Right lobe of liver (tissue), 6 donors: ENCODE results near the gene MAP4K4. TPM values are rescaled to one million over a fixed set of nuclear protein-coding genes. Genes with fewer than 3 reads are reported as not detected.

Source experiments
- ATAC-seq, 4 donors: fragments of 200-7000 bp; cut with Tn5 transposase; one replicate each; pipeline ENCODE4 v1.9.1; 2020; ENCODE audit warnings: mild to moderate bottlenecking in 4 of 4, moderate library complexity in 4 of 4
- DNase-seq, 3 donors: peaks; one replicate each; pipeline ENCODE4 v3.0.0-alpha.2; 2020
- H3K27ac ChIP-seq, 3 donors: fragments of 200-600 bp; one replicate each; pipeline ENCODE4 v1.8.0; 2022
- H3K27me3 ChIP-seq, 2 donors: fragments of 200-600 bp; one replicate each; pipeline ENCODE4 v1.8.0; 2022
- H3K36me3 ChIP-seq, 4 donors: fragments of 200-600 bp; sonication (generic) in 1 of 4; one replicate each; pipeline versions ENCODE4 v1.5.1 to v1.8.0; 2017 to 2022; ENCODE audit warnings: control low read depth in 1 of 4
- H3K4me1 ChIP-seq, 4 donors: fragments of 200-600 bp; sonication (generic) in 1 of 4; one replicate each; pipeline versions ENCODE4 v1.5.1 to v1.8.0; 2017 to 2022; ENCODE audit warnings: control low read depth in 1 of 4
- H3K4me3 ChIP-seq, 3 donors: fragments of 200-600 bp; one replicate each; pipeline ENCODE4 v1.8.0; 2022
- H3K9me3 ChIP-seq, 4 donors: fragments of 200-600 bp; sonication (generic) in 1 of 4; one replicate each; pipeline versions ENCODE4 v1.5.1 to v1.8.0; 2017 to 2022; ENCODE audit warnings: control low read depth in 1 of 4
- POLR2A ChIP-seq: fragments of 450-650 bp; IDR thresholded peaks from one replicate; pipeline ENCODE4 v1.6.1; 2017; ENCODE audit warnings: antibody characterized with exemption, mild to moderate bottlenecking
- WGBS: methylation state at CpG from one replicate; pipeline ENCODE4 v1.1.6; 2018; ENCODE audit warnings: low coverage, low lambda C conversion rate; ENCODE audit not compliant: insufficient coverage; ENCODE audit errors: missing lambda C conversion rate; 5-methylcytosine and 5-hydroxymethylcytosine counted together
- intact Hi-C, 2 donors: fragments of 100-400 bp; cut with DNase I; formaldehyde crosslinking; loops; one replicate each; pipeline versions ENCODE4 v1.11.2 to v1.14.1; 2022
- total RNA-seq, 6 experiments: library from RNA; depleted of rRNA in 2 of 6; stranded (reverse); fragments of >200 nt in 2 of 6; fragmentation: NEBNext Ultra II Directional in 3 of 6; extraction: Animal tissue kit (Norgen Biotek cat#: 25700) in 3 of 6; gene quantifications; one replicate each; pipeline versions ENCODE4 v1.1.0 to v1.2.4, GENCODE V29; 2016 to 2023
- TF ChIP-seq, protein P1 (sequence below), 4 donors: fragments of 200-600 bp in 3 of 4; fragments of 450-650 bp in 1 of 4; IDR thresholded peaks; one replicate each; pipeline versions ENCODE4 v1.5.1 to v1.8.0; 2016 to 2022; ENCODE audit warnings: antibody characterized with exemption in 4 of 4, mild to moderate bottlenecking in 2 of 4
- donor health status: DM: no; HTN: yes; CAD: no.
- donor health status: DM: no; HTN: no; CAD: no.
- donor health status: DM: no; HTN: no; CAD: no.
- donor health status: DM: no; HTN: yes; CAD: no.
- donor health status: DM: no; HTN: yes; CAD: no.

Gene MAP4K4
- total RNA-seq, 6 experiments from 2014 or later, result 29.8 to 36.5 (median 31.1) TPM

DNA sequence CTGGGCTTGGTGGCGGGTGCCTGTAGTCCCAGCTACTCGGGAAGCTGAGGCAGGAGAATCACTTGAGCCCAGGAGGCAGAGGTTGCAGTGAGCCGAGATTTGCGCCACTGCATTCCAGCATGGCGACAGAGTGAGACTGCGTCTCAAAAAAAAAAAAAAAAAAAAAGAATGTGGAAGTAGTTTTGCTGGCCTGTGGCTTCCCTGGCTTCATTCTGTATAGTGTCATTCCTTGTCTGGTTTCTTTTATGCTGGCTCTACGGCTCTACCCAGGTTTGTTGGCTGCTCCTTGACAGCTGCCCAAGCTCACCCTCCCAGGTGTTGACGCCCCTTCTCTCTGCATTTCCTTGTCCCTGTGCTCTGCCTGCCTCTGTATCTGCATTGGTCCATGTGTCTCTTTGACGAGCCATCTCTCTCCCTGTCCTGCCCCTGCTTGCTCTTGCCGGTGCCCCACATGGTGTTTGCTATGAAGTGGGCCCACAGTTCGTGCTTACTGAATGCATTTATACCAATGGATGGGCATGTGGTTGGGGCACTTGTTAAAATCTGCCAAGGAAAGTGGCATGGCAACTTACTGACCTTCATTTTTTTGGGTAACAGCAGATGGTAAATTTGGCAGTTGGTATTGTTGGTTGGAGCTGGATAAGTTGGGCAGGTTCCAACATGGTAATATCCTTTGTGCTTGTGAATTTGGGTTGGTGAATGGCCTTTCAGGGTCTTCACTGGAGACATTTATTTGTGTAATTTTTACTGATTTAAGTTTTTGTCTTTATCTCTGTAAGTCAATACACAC lies 113.9 kb downstream of the MAP4K4 start:
- Histone ChIP-seq H3K36me3 (no peaks in the 10 kb centered on the region), H3K4me3 (no peak overlapping the region), H3K27ac (no peak overlapping the region), H3K27me3 (no peaks in the 10 kb centered on the region), H3K4me1 (peaks cover 0 to 27% (median 9%) of the 10 kb centered on the region in 4 donors), H3K9me3 (no peaks in the 10 kb centered on the region)
- ATAC-seq, result no peak
- DNase-seq, result no peak
- intact Hi-C loops, result loop anchor here in 1 of 2 donors (10.0 kb wide), 1 partner anchor 297 kb away; no protein-coding TSS in a partner anchor
- TF ChIP-seq, protein P1, sequence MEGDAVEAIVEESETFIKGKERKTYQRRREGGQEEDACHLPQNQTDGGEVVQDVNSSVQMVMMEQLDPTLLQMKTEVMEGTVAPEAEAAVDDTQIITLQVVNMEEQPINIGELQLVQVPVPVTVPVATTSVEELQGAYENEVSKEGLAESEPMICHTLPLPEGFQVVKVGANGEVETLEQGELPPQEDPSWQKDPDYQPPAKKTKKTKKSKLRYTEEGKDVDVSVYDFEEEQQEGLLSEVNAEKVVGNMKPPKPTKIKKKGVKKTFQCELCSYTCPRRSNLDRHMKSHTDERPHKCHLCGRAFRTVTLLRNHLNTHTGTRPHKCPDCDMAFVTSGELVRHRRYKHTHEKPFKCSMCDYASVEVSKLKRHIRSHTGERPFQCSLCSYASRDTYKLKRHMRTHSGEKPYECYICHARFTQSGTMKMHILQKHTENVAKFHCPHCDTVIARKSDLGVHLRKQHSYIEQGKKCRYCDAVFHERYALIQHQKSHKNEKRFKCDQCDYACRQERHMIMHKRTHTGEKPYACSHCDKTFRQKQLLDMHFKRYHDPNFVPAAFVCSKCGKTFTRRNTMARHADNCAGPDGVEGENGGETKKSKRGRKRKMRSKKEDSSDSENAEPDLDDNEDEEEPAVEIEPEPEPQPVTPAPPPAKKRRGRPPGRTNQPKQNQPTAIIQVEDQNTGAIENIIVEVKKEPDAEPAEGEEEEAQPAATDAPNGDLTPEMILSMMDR (IDR thresholded peaks at IDR 0.05), result no peak
- TF ChIP-seq POLR2A, result no peak
- 90% methylated on average over 4 of the region's 11 CpGs for WGBS

DNA sequence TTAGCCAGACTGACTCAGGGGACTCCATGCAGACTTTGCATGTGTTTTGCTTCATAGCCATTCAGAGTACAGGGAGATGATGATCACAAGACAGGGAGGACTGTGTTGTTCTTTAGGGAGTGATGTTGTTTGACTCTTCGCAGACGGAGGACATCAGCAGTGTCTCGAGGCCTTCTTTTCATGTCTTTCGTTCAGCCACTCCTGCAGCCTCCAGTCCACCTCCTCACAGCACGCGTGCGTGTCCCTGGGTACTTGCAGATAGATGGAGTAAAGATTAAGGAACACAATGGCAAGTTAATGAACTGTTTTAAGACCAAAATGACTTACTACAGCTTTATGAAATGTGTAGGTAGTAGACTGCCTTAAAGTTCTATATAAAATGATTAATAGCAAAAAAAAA lies 114.7 kb downstream of the MAP4K4 start:
- Histone ChIP-seq H3K27ac (no peak overlapping the region), H3K9me3 (no peaks in the 10 kb centered on the region), H3K4me3 (no peak overlapping the region), H3K36me3 (no peaks in the 10 kb centered on the region), H3K4me1 (peaks cover 0 to 30% (median 11%) of the 10 kb centered on the region in 4 donors), H3K27me3 (no peaks in the 10 kb centered on the region)
- intact Hi-C loops, result loop anchor here in 1 of 2 donors (10.0 kb wide), 1 partner anchor 297 kb away; no protein-coding TSS in a partner anchor
- TF ChIP-seq, protein P1 (IDR thresholded peaks at IDR 0.05), result no peak
- TF ChIP-seq POLR2A, result no peak
- ATAC-seq (no peak), DNase-seq (no peak)
- 94% methylated on average over 7 of the region's 7 CpGs for WGBS

DNA sequence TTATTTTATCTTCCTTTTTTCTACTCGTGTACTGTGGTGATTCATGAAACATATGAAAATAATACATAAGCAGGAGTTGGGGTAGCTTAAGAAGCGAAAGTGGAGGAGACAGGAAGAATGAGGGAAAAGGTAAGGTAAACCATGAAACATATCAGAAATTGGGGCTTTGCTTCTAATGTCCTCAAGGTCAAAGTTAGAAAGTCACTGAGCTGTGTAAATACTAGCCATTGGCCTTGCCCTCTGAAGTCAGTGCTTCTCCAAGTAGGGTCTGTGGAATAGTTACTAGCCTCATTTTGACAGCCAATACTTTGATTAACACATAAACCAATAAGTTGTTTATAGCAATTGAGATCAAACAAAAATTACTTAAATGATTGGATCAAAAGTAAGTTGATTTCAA lies 117.2 kb downstream of the MAP4K4 start:
- no peak overlapping the region for H3K4me3 ChIP-seq
- H3K9me3 ChIP-seq, result no peaks in the 10 kb centered on the region
- no peaks in the 10 kb centered on the region for H3K27me3 ChIP-seq
- peaks cover 0 to 42% (median 19%) of the 10 kb centered on the region in 4 donors for H3K4me1 ChIP-seq
- 32% methylated on average over 2 of the region's 2 CpGs for WGBS
- no peak for DNase-seq
- peak overlapping the region in 1 of 3 donors; percentile 13 for H3K27ac ChIP-seq
- intact Hi-C loops, result loop anchor here in 1 of 2 donors (10.0 kb wide), 1 partner anchor 300 kb away; no protein-coding TSS in a partner anchor
- TF ChIP-seq, protein P1 (IDR thresholded peaks at IDR 0.05), result no peak
- TF ChIP-seq POLR2A, result no peak
- peak in 2 of 4 donors; percentile 18 to 37 for ATAC-seq
- no peaks in the 10 kb centered on the region for H3K36me3 ChIP-seq

DNA sequence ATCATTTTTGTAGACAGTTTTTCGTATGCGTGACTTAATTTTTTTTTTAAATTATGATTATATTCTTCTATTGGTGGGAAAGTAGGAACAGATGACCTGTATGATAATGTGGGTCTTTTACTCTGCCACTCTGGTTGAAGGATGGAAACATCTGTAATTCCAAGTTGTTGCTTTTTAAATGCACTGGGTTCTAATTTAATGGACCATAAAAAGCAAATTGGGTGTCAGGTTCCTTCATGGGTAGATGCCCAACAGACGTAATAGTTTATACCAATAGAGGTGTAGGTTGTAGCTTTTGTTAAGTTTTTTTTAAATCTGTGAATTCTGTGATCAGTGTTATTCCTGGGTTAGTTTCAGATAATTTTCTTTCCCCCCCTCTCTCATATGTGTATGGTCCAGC lies 117.6 kb downstream of the MAP4K4 start:
- DNase-seq (no peak), ATAC-seq (no peak)
- 91% methylated on average over 3 of the region's 3 CpGs for whole genome bisulfite sequencing
- TF ChIP-seq, protein P1 (IDR thresholded peaks at IDR 0.05), result no peak
- TF ChIP-seq POLR2A, result no peak
- Histone ChIP-seq H3K9me3 (no peaks in the 10 kb centered on the region), H3K36me3 (no peaks in the 10 kb centered on the region), H3K27me3 (no peaks in the 10 kb centered on the region), H3K27ac (peak overlapping the region in 2 of 3 donors; percentile 13 to 31), H3K4me1 (peaks cover 0 to 42% (median 19%) of the 10 kb centered on the region in 4 donors), H3K4me3 (no peak overlapping the region)
- intact Hi-C loops, result loop anchor here in 1 of 2 donors (10.0 kb wide), 1 partner anchor 300 kb away; no protein-coding TSS in a partner anchor
